ENCODE data around the gene VSTM2L.
"Not testable (repeated sequence)": the region's sequence is repeated elsewhere in the genome, so short reads cannot be mapped to it uniquely, and the experiment has no call there.

The VSTM2L gene

GRCh38 chr20:37939701-37940560, 37.0 kb downstream of the VSTM2L start:
- no peak for DNase-seq (ENCODE audit: low read depth)

GRCh38 chr20:37940858-37941257, 37.9 kb downstream of the VSTM2L start:
- DNase-seq (ENCODE audit: low read depth), result no peak

- DNase-seq (ENCODE audit: low read depth), result no peak
Observed at GRCh38 chr20:37941332-37941731, 38.4 kb downstream of the VSTM2L start.

GRCh38 chr20:37941992-37942391, 39.1 kb downstream of the VSTM2L start:
- no peak for DNase-seq (ENCODE audit: low read depth)

GRCh38 chr20:37943033-37943432, 40.1 kb downstream of the VSTM2L start:
- no peak for DNase-seq (ENCODE audit: low read depth)

GRCh38 chr20:37943501-37944455, 40.9 kb downstream of the VSTM2L start:
- DNase-seq (ENCODE audit: low read depth), result no peak

GRCh38 chr20:37944456-37944981, 41.6 kb downstream of the VSTM2L start:
- no peak for DNase-seq (ENCODE audit: low read depth)

- DNase-seq (ENCODE audit: low read depth), result no peak
Observed at GRCh38 chr20:37945091-37945547, 42.2 kb downstream of the VSTM2L start.

- no peak for DNase-seq (ENCODE audit: low read depth)
Observed at GRCh38 chr20:37946946-37947345, 44.0 kb downstream of the VSTM2L start.

- no peak for DNase-seq (ENCODE audit: low read depth)
Observed at GRCh38 chr20:37947943-37948342, 45.0 kb downstream of the VSTM2L start.

GRCh38 chr20:37948956-37949355, 46.0 kb downstream of the VSTM2L start:
- no peak for DNase-seq (ENCODE audit: low read depth)

GRCh38 chr20:37954190-37954589, 51.3 kb downstream of the VSTM2L start:
- no peak for DNase-seq (ENCODE audit: low read depth)

- no peak for DNase-seq (ENCODE audit: low read depth)
Observed at GRCh38 chr20:37954626-37955025, 51.7 kb downstream of the VSTM2L start.

- no peak for DNase-seq (ENCODE audit: low read depth)
Observed at GRCh38 chr20:37955511-37955910, 52.6 kb downstream of the VSTM2L start.

GRCh38 chr20:37956107-37956585, 53.2 kb downstream of the VSTM2L start:
- DNase-seq (ENCODE audit: low read depth), result no peak

- DNase-seq (ENCODE audit: low read depth), result no peak
Observed at GRCh38 chr20:37958856-37959520, 56.1 kb downstream of the VSTM2L start.

- DNase-seq (ENCODE audit: low read depth), result no peak
Observed at GRCh38 chr20:37961066-37961465, 58.1 kb downstream of the VSTM2L start.

- not testable (repeated sequence) for DNase-seq (ENCODE audit: low read depth)
Observed at GRCh38 chr20:37963483-37963882, 60.6 kb downstream of the VSTM2L start.

GRCh38 chr20:37968841-37969401, 66.0 kb downstream of the VSTM2L start:
- no peak for DNase-seq (ENCODE audit: low read depth)

GRCh38 chr20:37969949-37970855, 67.3 kb downstream of the VSTM2L start:
- no peak for DNase-seq (ENCODE audit: low read depth)

All from GM04504 (cell line).